H1 (cell line): ENCODE measurements around the gene NOC2L. TPM values are rescaled to one million over a fixed set of nuclear protein-coding genes. Genes with fewer than 3 reads are reported as not detected.

Experiments used
- CTCF ChIA-PET: fragments of 300-600 bp; sonication (Branson Sonifier 250); formaldehyde crosslinking; loops from one replicate; lab custom pipeline; 2021; ENCODE audit not compliant: partially characterized antibody; lab: Charles Lee
- POLR2A ChIA-PET: fragments of 300-600 bp; sonication (Branson Sonifier 250); formaldehyde crosslinking; loops from one replicate; lab custom pipeline; 2021; ENCODE audit warnings: inconsistent platforms; ENCODE audit not compliant: partially characterized antibody; lab: Charles Lee
- DNase-seq, 2 experiments: peaks; one replicate each; pipeline versions ENCODE4 v3.0.0 to v3.0.0-alpha.2; 2010 to 2022; ENCODE audit warnings: low spot score in 2 of 2, low read depth in 1 of 2, mixed read lengths in 1 of 2
- FAIRE-seq: peaks from 2 replicates; lab custom pipeline; 2011; peaks lifted over from hg19 to GRCh38; lab: Jason Lieb, UNC
- H2AFZ ChIP-seq: 2 replicates; pipeline ENCODE4 v1.8.1; 2012; ENCODE audit warnings: low read length, inconsistent platforms
- H2AK5ac ChIP-seq: 2 replicates; pipeline ENCODE4 v1.6.1; 2013; ENCODE audit warnings: low read depth, low read length
- H2BK120ac ChIP-seq: replicated peaks from 2 replicates; pipeline ENCODE3; 2013; ENCODE audit warnings: low read depth, low read length, inconsistent platforms
- H2BK12ac ChIP-seq: 2 replicates; pipeline ENCODE4 v1.6.1; 2013; ENCODE audit warnings: low read depth, low read length
- H2BK15ac ChIP-seq: 2 replicates; pipeline ENCODE4 v1.6.1; 2013; ENCODE audit warnings: low read length
- H2BK20ac ChIP-seq: 2 replicates; pipeline ENCODE4 v1.6.1; 2013; ENCODE audit warnings: low read length
- H2BK5ac ChIP-seq: 2 replicates; pipeline ENCODE4 v1.6.1; 2013; ENCODE audit warnings: low read depth, low read length
- H3K14ac ChIP-seq: 2 replicates; pipeline ENCODE4 v1.6.1; 2013; ENCODE audit warnings: inconsistent platforms; ENCODE audit not compliant: insufficient read length
- H3K18ac ChIP-seq: 2 replicates; pipeline ENCODE4 v1.6.1; 2013; ENCODE audit warnings: low read length; ENCODE audit errors: extremely low read depth
- H3K23ac ChIP-seq: 2 replicates; pipeline ENCODE4 v1.6.1; 2013; ENCODE audit warnings: inconsistent platforms; ENCODE audit not compliant: insufficient read length
- H3K23me2 ChIP-seq: 2 replicates; pipeline ENCODE4 v1.6.1; 2013; ENCODE audit warnings: low read depth, low read length
- H3K27ac ChIP-seq: 2 replicates; pipeline ENCODE4 v1.6.1; 2011; ENCODE audit warnings: low read depth, low read length, inconsistent platforms
- H3K27me3 ChIP-seq, 4 experiments: replicated peaks in 1 of 4; 1 replicate in 1 of 4; 2 replicates in 3 of 4; pipeline versions ENCODE4 v1.6.1 to v1.8.1; 2011 to 2013; ENCODE audit warnings: low read length in 3 of 4, mild to moderate bottlenecking in 3 of 4, inconsistent platforms in 2 of 4, mixed read lengths in 2 of 4, moderate library complexity in 1 of 4; ENCODE audit not compliant: control insufficient read depth in 3 of 4, insufficient read depth in 3 of 4; ENCODE audit errors: extremely low read depth in 1 of 4
- H3K36me3 ChIP-seq, 4 experiments: 2 replicates each; pipeline versions ENCODE4 v1.6.1 to v1.8.1; 2011 to 2013; ENCODE audit warnings: mild to moderate bottlenecking in 4 of 4, low read length in 3 of 4, moderate library complexity in 2 of 4, control low read depth in 1 of 4, inconsistent platforms in 1 of 4; ENCODE audit not compliant: insufficient read depth in 4 of 4, control insufficient read depth in 2 of 4
- H3K4ac ChIP-seq: replicated peaks from 2 replicates; pipeline ENCODE3; 2013; ENCODE audit warnings: low read length, low read depth, mixed read lengths, inconsistent platforms; ENCODE audit not compliant: insufficient read length
- H3K4me1 ChIP-seq, 4 experiments: replicated peaks in 1 of 4; 1 replicate in 1 of 4; 2 replicates in 3 of 4; pipeline versions ENCODE4 v1.6.1 to v1.8.1; 2011 to 2013; ENCODE audit warnings: low read length in 3 of 4, inconsistent platforms in 2 of 4, mixed read lengths in 1 of 4; ENCODE audit not compliant: insufficient read depth in 4 of 4, control insufficient read depth in 3 of 4
- H3K4me2 ChIP-seq, 2 experiments: 2 replicates each; pipeline versions ENCODE4 v1.6.1 to v1.8.1; 2011 to 2013; ENCODE audit warnings: low read depth in 2 of 2, low read length in 2 of 2, control low read depth in 1 of 2, inconsistent platforms in 1 of 2, mild to moderate bottlenecking in 1 of 2; ENCODE audit not compliant: insufficient read depth in 1 of 2
- H3K4me3 ChIP-seq, 4 experiments: fragments of 200-600, 300-600 bp in 1 of 4; sonication (generic), shearing (Covaris generic), sonication (Bioruptor Twin) in 1 of 4; 2 replicates each; pipeline versions ENCODE4 v1.5.1 to v1.8.1; 2011 to 2016; ENCODE audit warnings: low read length in 4 of 4, low read depth in 3 of 4, control low read depth in 2 of 4, inconsistent platforms in 2 of 4, mild to moderate bottlenecking in 2 of 4, mixed read lengths in 1 of 4, moderate library complexity in 1 of 4; ENCODE audit not compliant: insufficient read depth in 2 of 4; ENCODE audit errors: extremely low read depth in 1 of 4
- H3K56ac ChIP-seq: replicated peaks from 2 replicates; pipeline ENCODE3; 2013; ENCODE audit warnings: low read depth, mild to moderate bottlenecking, mixed read lengths, low read length, inconsistent platforms; ENCODE audit not compliant: insufficient read length
- H3K79me1 ChIP-seq: 2 replicates; pipeline ENCODE4 v1.6.1; 2013; ENCODE audit warnings: low read depth, low read length, control low read depth
- H3K79me2 ChIP-seq, 2 experiments: 2 replicates each; pipeline versions ENCODE4 v1.6.1 to v1.8.1; 2012 to 2013; ENCODE audit warnings: low read length in 2 of 2, mild to moderate bottlenecking in 2 of 2, inconsistent platforms in 1 of 2; ENCODE audit not compliant: insufficient read depth in 2 of 2, control insufficient read depth in 1 of 2
- H3K9ac ChIP-seq, 4 experiments: replicated peaks in 1 of 4; 1 replicate in 1 of 4; 2 replicates in 3 of 4; pipeline versions ENCODE4 v1.6.1 to v1.8.1; 2011 to 2013; ENCODE audit warnings: low read depth in 3 of 4, low read length in 3 of 4, control low read depth in 2 of 4, mild to moderate bottlenecking in 2 of 4, moderate library complexity in 2 of 4, inconsistent platforms in 1 of 4; ENCODE audit errors: extremely low read depth in 1 of 4
- H3K9me3 ChIP-seq, 2 experiments: 2 replicates each; pipeline versions ENCODE4 v1.6.1 to v1.8.1; 2012 to 2013; ENCODE audit warnings: mild to moderate bottlenecking in 2 of 2, moderate library complexity in 2 of 2, control low read depth in 1 of 2, inconsistent platforms in 1 of 2, low read depth in 1 of 2, low read length in 1 of 2, mixed read lengths in 1 of 2; ENCODE audit not compliant: insufficient read depth in 2 of 2
- H4K20me1 ChIP-seq, 2 experiments: replicated peaks in 1 of 2; 2 replicates each; pipeline versions ENCODE3 to v1.8.1; 2011 to 2013; ENCODE audit warnings: inconsistent platforms in 2 of 2, low read length in 2 of 2, mild to moderate bottlenecking in 1 of 2; ENCODE audit not compliant: insufficient read depth in 2 of 2, control insufficient read depth in 1 of 2
- H4K5ac ChIP-seq: 2 replicates; pipeline ENCODE4 v1.6.1; 2013; ENCODE audit warnings: low read length, low read depth, mixed read lengths, inconsistent platforms; ENCODE audit not compliant: insufficient read length
- H4K8ac ChIP-seq: 2 replicates; pipeline ENCODE4 v1.8.0; 2013; ENCODE audit warnings: mild to moderate bottlenecking, moderate library complexity, low read length, inconsistent platforms; ENCODE audit not compliant: insufficient read depth; ENCODE audit errors: extremely low read depth
- H4K91ac ChIP-seq: replicated peaks from 2 replicates; pipeline ENCODE3; 2013; ENCODE audit warnings: low read length, mixed read lengths, inconsistent platforms; ENCODE audit not compliant: insufficient read length
- ASH2L ChIP-seq: fragments of 200-600, 300-600 bp; sonication (generic); IDR thresholded peaks from one replicate; pipeline ENCODE4 v1.7.1; 2017; ENCODE audit warnings: low read length
- GTF2F1 ChIP-seq: IDR thresholded peaks from 2 replicates; pipeline ENCODE4 v1.6.1; 2012; ENCODE audit warnings: low read depth, low read length, improper control_type of control experiment, borderline replicate concordance
- MAFK ChIP-seq: IDR thresholded peaks from 2 replicates; pipeline ENCODE4 v1.6.1; 2012; ENCODE audit warnings: low read depth, mild to moderate bottlenecking, improper control_type of control experiment, low read length
- POLR2AphosphoS5 ChIP-seq: IDR thresholded peaks from 2 replicates; pipeline ENCODE4 v1.6.1; 2011; ENCODE audit warnings: low read depth, low read length
- RNF2 ChIP-seq: fragments of 200-900, 300-1000 bp; sonication (generic); IDR thresholded peaks from 2 replicates; pipeline ENCODE4 v1.7.1; 2016; ENCODE audit warnings: borderline replicate concordance, low read depth, mild to moderate bottlenecking, antibody characterized with exemption, low read length; ENCODE audit not compliant: poor library complexity, severe bottlenecking; ENCODE audit errors: missing control alignments
- TCF12 ChIP-seq: IDR thresholded peaks from 2 replicates; pipeline ENCODE4 v1.6.1; 2011; ENCODE audit warnings: low read depth, mild to moderate bottlenecking, low read length
- WGBS, 2 experiments: shearing (Covaris generic) in 1 of 2; methylation state at CpG; one replicate each; pipeline versions ENCODE4 v1.1.6 to v1.1.7; 2013 to 2015; ENCODE audit warnings: low lambda C conversion rate in 2 of 2, mixed read lengths in 2 of 2, inconsistent platforms in 1 of 2, low coverage in 1 of 2, missing lambda C conversion rate in 1 of 2; ENCODE audit not compliant: insufficient replicate concordance in 2 of 2, insufficient coverage in 1 of 2, insufficient read length in 1 of 2; ENCODE audit errors: extremely low coverage in 1 of 2, missing lambda C conversion rate in 1 of 2; 5-methylcytosine and 5-hydroxymethylcytosine counted together
- polyA plus RNA-seq, 7 experiments: library from polyadenylated mRNA; depleted of rRNA in 3 of 7; stranded (reverse) in 5 of 7; unstranded in 2 of 7; fragments of >200 nt in 5 of 7; fragments of 200-250 nt in 2 of 7; gene quantifications; 1 replicate in 5 of 7; 2 replicates in 1 of 7; 4 replicates in 1 of 7; pipeline versions ENCODE4 v1.2.1 to v1.2.3, GENCODE V29; 2011 to 2013; ENCODE audit warnings: missing spikeins in 2 of 7, mixed read lengths in 2 of 7
- total RNA-seq: library from RNA; stranded (reverse); fragmentation: NEBNext Ultra II Directional; extraction: Animal tissue kit (Norgen Biotek cat#: 25700); gene quantifications from 2 replicates; pipeline ENCODE4 v1.2.1, GENCODE V29; 2021

Gene NOC2L
- total and polyA plus RNA-seq, 2 of the 8 experiments (the other 6 are each of a cell fraction or from before 2014, with no cell fraction given), result 74.7 to 130 TPM

- peaks cover 2% of the 10 kb centered on the region; the same call in 1 of the 2 replicates for H3K23me2 ChIP-seq
- H2BK20ac ChIP-seq, result no peak overlapping the region
- H4K20me1 ChIP-seq, result peaks cover 1 to 2% of the 10 kb centered on the region in 2 experiments
- H2BK12ac ChIP-seq, result no peak overlapping the region
- H4K5ac ChIP-seq, result no peak overlapping the region
- H2AK5ac ChIP-seq, result no peak overlapping the region
- no peak overlapping the region for H3K4me3 ChIP-seq
- no peaks in the 10 kb centered on the region for H3K36me3 ChIP-seq
- ChIA-PET POLR2A (interaction anchor here (3.4 kb wide), 1 partner anchor 39 kb away, joined by 9 read pairs; no protein-coding TSS in a partner anchor), CTCF (interaction anchor here (1.4 to 4.1 kb wide), 4 partner anchors 9 to 35 kb away, joined by 5 to 19 read pairs (median 8); no protein-coding TSS in a partner anchor)
- no peak overlapping the region for H3K14ac ChIP-seq
- peaks cover 24 to 39% (median 35%) of the 10 kb centered on the region in 4 experiments for H3K27me3 ChIP-seq
- FAIRE-seq, result no peak
- H4K91ac ChIP-seq, result no peak overlapping the region
- H3K4me1 ChIP-seq, result peaks cover 0 to 5% (median 2%) of the 10 kb centered on the region in 4 experiments; a peak in 3 of 7 replicates
- H2BK120ac ChIP-seq, result no peak overlapping the region
- no peak overlapping the region for H3K56ac ChIP-seq
- no peak overlapping the region for H2BK5ac ChIP-seq
- no peak overlapping the region for H2BK15ac ChIP-seq
- no peak overlapping the region for H3K27ac ChIP-seq
- 92% methylated on average over 21 of the region's 21 CpGs; no CpG with 5 or more reads in 1 of the 2 experiments for whole genome bisulfite sequencing, 2 experiments
- H3K79me2 ChIP-seq, result no peaks in the 10 kb centered on the region
- no peak overlapping the region for H3K4me2 ChIP-seq
- H3K9ac ChIP-seq, result no peak overlapping the region
- H3K9me3 ChIP-seq, result no peaks in the 10 kb centered on the region
- no peak overlapping the region for H2AFZ ChIP-seq
- no peak overlapping the region for H3K4ac ChIP-seq
- no peak overlapping the region for H4K8ac ChIP-seq
- no peak overlapping the region for H3K23ac ChIP-seq
- H3K18ac ChIP-seq, result no peak overlapping the region
- H3K79me1 ChIP-seq, result no peaks in the 10 kb centered on the region
- DNase-seq, result no peak
- TF ChIP-seq POLR2AphosphoS5 (no peak), RNF2 (no peak), MAFK (no peak), GTF2F1 (no peak), TCF12 (no peak), ASH2L (no peak)
Measured at GRCh38 chr1:902802-903201, 56.3 kb downstream of the NOC2L start.
